22Rv1 (cell line): ENCODE measurements around the gene RNPEP.
"Not testable (repeated sequence)": the region's sequence is repeated elsewhere in the genome, so short reads cannot be mapped to it uniquely, and the experiment has no call there.

Source experiments
- H3K27ac ChIP-seq: fragments of 450-650 bp; 2 replicates; pipeline ENCODE4 v1.5.1; 2017
- CTCF ChIP-seq: fragments of 450-650 bp; IDR thresholded peaks from 2 replicates; pipeline ENCODE4 v1.5.1; 2017; ENCODE audit warnings: mild to moderate bottlenecking
- ZFX ChIP-seq: fragments of 450-650 bp; IDR thresholded peaks from 2 replicates; pipeline ENCODE4 v1.6.1; 2017; ENCODE audit warnings: antibody characterized with exemption, borderline replicate concordance

RNPEP gene

GRCh38 chr1:201947697-201948008 lies 34.8 kb upstream of the RNPEP start:
- TF ChIP-seq ZFX (no peak), CTCF (no peak)
- H3K27ac ChIP-seq = no peak overlapping the region

GRCh38 chr1:201949491-201949890 lies 33.0 kb upstream of the RNPEP start:
- no peak for TF ChIP-seq ZFX
- no peak for TF ChIP-seq CTCF
- H3K27ac ChIP-seq = no peak overlapping the region

- H3K27ac ChIP-seq = peak overlapping the region; percentile 82
- TF ChIP-seq CTCF = no peak
- no peak for TF ChIP-seq ZFX
Measured at GRCh38 chr1:201954263-201955008, 28.0 kb upstream of the RNPEP start.

GRCh38 chr1:201955009-201955728 lies 27.3 kb upstream of the RNPEP start, which contains the start of gene TIMM17A:
TSS of gene TIMM17A (plus strand) at chr1:201955503. CDS start at chr1:201955527, 24 bp downstream.
- TF ChIP-seq ZFX (no peak), CTCF (no peak; the same call in 1 of the 2 replicates)
- peak within 1 kb of the TSS; percentile 82 for H3K27ac ChIP-seq

- TF ChIP-seq CTCF (no peak; the same call in 1 of the 2 replicates), ZFX (no peak)
- H3K27ac ChIP-seq = peak overlapping the region; percentile 82
Measured at GRCh38 chr1:201955729-201956143, 26.7 kb upstream of the RNPEP start.

GRCh38 chr1:201958348-201958747 lies 24.1 kb upstream of the RNPEP start:
- TF ChIP-seq CTCF (no peak), ZFX (no peak)
- H3K27ac ChIP-seq = no peak overlapping the region

- not testable (repeated sequence) for H3K27ac ChIP-seq
Measured at GRCh38 chr1:201962382-201962781, 20.1 kb upstream of the RNPEP start.

- no peak for TF ChIP-seq ZFX
- TF ChIP-seq CTCF = no peak
- H3K27ac ChIP-seq = no peak overlapping the region
Measured at GRCh38 chr1:201964261-201964660, 18.2 kb upstream of the RNPEP start.
